Endodermal cell (in vitro differentiated cells): ENCODE measurements around the gene MARVELD3. TPM values are rescaled to one million over a fixed set of nuclear protein-coding genes. Genes with fewer than 3 reads are reported as not detected.

Source experiments
- DNase-seq: peaks from one replicate; pipeline ENCODE4 v3.0.0-alpha.2; 2017
- H3K27ac ChIP-seq: 2 replicates; pipeline ENCODE4 v1.5.1; 2013; ENCODE audit warnings: mild to moderate bottlenecking, low read depth, low read length, moderate library complexity
- H3K27me3 ChIP-seq: 2 replicates; pipeline ENCODE4 v1.6.1; 2013; ENCODE audit warnings: mild to moderate bottlenecking, low read length, moderate library complexity; ENCODE audit not compliant: insufficient read depth, control insufficient read depth, poor library complexity, severe bottlenecking
- H3K36me3 ChIP-seq: 2 replicates; pipeline ENCODE4 v1.7.0; 2013; ENCODE audit warnings: mild to moderate bottlenecking, low read length, moderate library complexity; ENCODE audit not compliant: control insufficient read depth, insufficient read depth
- H3K4me1 ChIP-seq: one replicate; pipeline ENCODE4 v1.7.0; 2013; ENCODE audit warnings: low read length; ENCODE audit not compliant: control insufficient read depth, insufficient read depth
- H3K4me3 ChIP-seq: 2 replicates; pipeline ENCODE4 v1.5.1; 2013; ENCODE audit warnings: mild to moderate bottlenecking, low read length, moderate library complexity
- H3K9ac ChIP-seq: 2 replicates; pipeline ENCODE4 v1.6.1; 2013; ENCODE audit warnings: mild to moderate bottlenecking, low read length, moderate library complexity; ENCODE audit not compliant: poor library complexity, severe bottlenecking; ENCODE audit errors: extremely low read depth
- H3K9me3 ChIP-seq: 2 replicates; pipeline ENCODE4 v1.6.1; 2013; ENCODE audit warnings: mild to moderate bottlenecking, low read length, moderate library complexity; ENCODE audit not compliant: control insufficient read depth
- H3K27ac Mint-ChIP-seq: 2 replicates; pipeline ENCODE4 v1.8.0; 2020; ENCODE audit warnings: mixed read lengths
- H3K27me3 Mint-ChIP-seq: 2 replicates; pipeline ENCODE4 v1.8.0; 2021; ENCODE audit warnings: mild to moderate bottlenecking, mixed read lengths; ENCODE audit not compliant: insufficient read depth
- H3K36me3 Mint-ChIP-seq: 2 replicates; pipeline ENCODE4 v1.8.0; 2020; ENCODE audit warnings: low read depth, mixed read lengths
- H3K4me1 Mint-ChIP-seq: 2 replicates; pipeline ENCODE4 v1.8.0; 2020; ENCODE audit warnings: mixed read lengths
- H3K4me3 Mint-ChIP-seq: 2 replicates; pipeline ENCODE4 v1.8.0; 2020; ENCODE audit warnings: mild to moderate bottlenecking, moderate library complexity, mixed read lengths
- H3K9me3 Mint-ChIP-seq: 2 replicates; pipeline ENCODE4 v1.8.0; 2020; ENCODE audit warnings: mild to moderate bottlenecking, mixed read lengths
- CTCF ChIP-seq: fragments of 200-600 bp; sonication (generic); conservative IDR thresholded peaks from 2 replicates; pipeline ENCODE4 v1.5.0; 2021; ENCODE audit warnings: antibody characterized with exemption, mild to moderate bottlenecking
- WGBS, 2 experiments: methylation state at CpG; one replicate each; pipeline versions ENCODE4 v1.1.5 to v1.1.7; 2013; ENCODE audit warnings: missing lambda C conversion rate in 2 of 2, mixed read lengths in 1 of 2; ENCODE audit not compliant: insufficient coverage in 1 of 2, insufficient read length in 1 of 2; 5-methylcytosine and 5-hydroxymethylcytosine counted together
- total RNA-seq, 2 donors: library from RNA; stranded (reverse); fragmentation: NEBNext Ultra II Directional in 1 of 2; extraction: Animal tissue kit (Norgen Biotek cat#: 25700) in 1 of 2; gene quantifications; 2 replicates in 1 of 2; 3 replicates in 1 of 2; pipeline ENCODE4 v1.2.1, GENCODE V29; 2021

The MARVELD3 gene
- total RNA-seq, 2 donors from 2014 or later: 17.6 to 21.8 TPM

GRCh38 chr16:71625113-71625850 lies 702 bp upstream of the MARVELD3 start:
- no peaks in the 10 kb centered on the region for H3K36me3 ChIP-seq
- no peaks in the 10 kb centered on the region for H3K9me3 ChIP-seq
- H3K27ac Mint-ChIP-seq: no peak overlapping the region
- H3K4me1 ChIP-seq: no peaks in the 10 kb centered on the region
- no peaks in the 10 kb centered on the region for H3K9me3 Mint-ChIP-seq
- H3K4me3 ChIP-seq: peak overlapping the region; percentile 77
- peaks cover 6% of the 10 kb centered on the region for H3K4me1 Mint-ChIP-seq
- DNase-seq: no peak
- H3K9ac ChIP-seq: no peak overlapping the region
- peak overlapping the region; percentile 73 for H3K4me3 Mint-ChIP-seq
- WGBS, 2 experiments: 87 to 88% methylated on average over 1 to 5 of the region's 7 CpGs
- peaks cover 51% of the 10 kb centered on the region for H3K27me3 ChIP-seq
- peaks cover 14% of the 10 kb centered on the region for H3K36me3 Mint-ChIP-seq
- TF ChIP-seq CTCF: no peak
- H3K27me3 Mint-ChIP-seq: peaks cover 7% of the 10 kb centered on the region
- H3K27ac ChIP-seq: no peak overlapping the region

GRCh38 chr16:71626858-71627213 lies 852 bp downstream of the MARVELD3 start:
- no peak for TF ChIP-seq CTCF
- H3K9me3 ChIP-seq: no peaks in the 10 kb centered on the region
- DNase-seq: peak; percentile 88
- H3K9ac ChIP-seq: no peak overlapping the region
- 48 to 59% methylated on average over 8 to 13 of the region's 13 CpGs for WGBS, 2 experiments
- H3K36me3 ChIP-seq: no peaks in the 10 kb centered on the region
- H3K27me3 Mint-ChIP-seq: no peaks in the 10 kb centered on the region
- H3K27ac ChIP-seq: no peak overlapping the region
- peaks cover 6% of the 10 kb centered on the region for H3K4me1 Mint-ChIP-seq
- H3K27ac Mint-ChIP-seq: no peak overlapping the region
- H3K4me1 ChIP-seq: no peaks in the 10 kb centered on the region
- peaks cover 44% of the 10 kb centered on the region for H3K27me3 ChIP-seq
- peak overlapping the region; percentile 73 for H3K4me3 Mint-ChIP-seq
- H3K9me3 Mint-ChIP-seq: no peaks in the 10 kb centered on the region
- peak overlapping the region; percentile 77 for H3K4me3 ChIP-seq
- H3K36me3 Mint-ChIP-seq: peaks cover 19% of the 10 kb centered on the region

- Mint-ChIP-seq H3K4me1 (peaks cover 6% of the 10 kb centered on the region), H3K27ac (no peak overlapping the region), H3K36me3 (peaks cover 22% of the 10 kb centered on the region), H3K4me3 (peak overlapping the region; percentile 73), H3K27me3 (no peaks in the 10 kb centered on the region), H3K9me3 (no peaks in the 10 kb centered on the region)
- peak; percentile 29 for TF ChIP-seq CTCF
- no peak overlapping the region for H3K27ac ChIP-seq
- H3K9me3 ChIP-seq: no peaks in the 10 kb centered on the region
- DNase-seq: peak; percentile 71
- H3K4me1 ChIP-seq: no peaks in the 10 kb centered on the region
- WGBS, 2 experiments: 82% methylated on average over 5 to 7 of the region's 7 CpGs
- H3K9ac ChIP-seq: no peak overlapping the region
- peaks cover 44% of the 10 kb centered on the region for H3K27me3 ChIP-seq
- no peaks in the 10 kb centered on the region for H3K36me3 ChIP-seq
- no peak overlapping the region for H3K4me3 ChIP-seq
Observed at GRCh38 chr16:71627731-71628181, 1.8 kb downstream of the MARVELD3 start.
